SU-DHL-6 (cell line): ENCODE results near the gene MYDGF.

ENCODE experiments used
- CTCF ChIP-seq: fragments of 200-600 bp; sonication (generic); IDR thresholded peaks from one replicate; pipeline ENCODE4 v1.5.1; 2017; ENCODE audit warnings: antibody characterized with exemption, mild to moderate bottlenecking, low read length, moderate library complexity; ENCODE audit not compliant: insufficient read depth, poor library complexity, severe bottlenecking
- EZH2phosphoT487 ChIP-seq: fragments of 200-600 bp; sonication (generic), shearing (Covaris generic); conservative IDR thresholded peaks from 2 replicates; pipeline ENCODE4 v1.6.1; 2018; ENCODE audit warnings: mild to moderate bottlenecking, antibody characterized with exemption, low read length, moderate library complexity, mixed read lengths

DNA sequence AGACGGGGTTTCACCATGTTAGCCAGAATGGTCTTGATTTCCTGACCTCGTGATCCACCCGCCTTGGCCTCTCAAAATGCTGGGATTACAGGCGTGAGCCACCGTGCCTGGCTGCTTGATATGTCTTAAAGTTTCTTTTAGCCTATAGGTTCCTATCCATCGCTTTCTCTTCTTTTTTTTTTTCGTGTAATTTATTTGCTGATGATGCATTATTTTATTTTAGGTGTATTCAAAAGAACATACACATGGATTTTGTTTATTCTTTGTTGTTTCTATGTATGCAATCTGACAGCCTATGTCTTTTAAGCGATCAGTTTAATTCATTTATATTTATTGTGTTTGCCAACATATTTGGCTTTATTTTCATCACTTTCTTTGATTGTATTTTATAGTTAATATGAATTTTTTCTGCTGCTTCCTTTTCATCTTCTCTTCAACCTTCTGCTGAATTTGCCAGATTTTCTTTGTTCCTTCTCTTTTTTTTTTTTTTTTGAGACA lies 56.8 kb downstream of the MYDGF start:
- TF ChIP-seq CTCF (no peak), EZH2phosphoT487 (no peak)
